B cell (primary cell): ENCODE results near the gene RASL11A. TPM values are rescaled to one million over a fixed set of nuclear protein-coding genes. Genes with fewer than 3 reads are reported as not detected.

Source experiments
- ATAC-seq: fragments of 200-7000 bp; cut with Tn5 transposase; one replicate; pipeline ENCODE4 v1.10.0; 2021; ENCODE audit warnings: low read depth, mild to moderate bottlenecking, moderate number of reproducible peaks, moderate library complexity
- CTCF ChIA-PET: fragments of 350-600 bp; sonication (Branson Sonifier 250); formaldehyde crosslinking; loops from one replicate; lab custom pipeline; 2021; ENCODE audit warnings: antibody characterized with exemption, inconsistent platforms; lab: Charles Lee
- POLR2A ChIA-PET: fragments of 350-600 bp; sonication (Branson Sonifier 250); formaldehyde crosslinking; loops from one replicate; lab custom pipeline; 2021; ENCODE audit warnings: antibody characterized with exemption; lab: Charles Lee
- DNase-seq: peaks from one replicate; pipeline ENCODE4 v3.0.0; 2013
- H2AFZ ChIP-seq: 2 replicates; pipeline ENCODE4 v1.6.1; 2012; ENCODE audit warnings: mild to moderate bottlenecking, low read depth, low read length; ENCODE audit not compliant: insufficient read depth, poor library complexity, severe bottlenecking
- H3K27ac ChIP-seq, 2 donors: 1 replicate in 1 of 2; 2 replicates in 1 of 2; pipeline ENCODE4 v1.5.1; 2012 to 2013; ENCODE audit warnings: low read length in 2 of 2, mild to moderate bottlenecking in 2 of 2, moderate library complexity in 1 of 2
- H3K27me3 ChIP-seq, 4 experiments: fragments of 200-600 bp in 1 of 4; sonication (generic) in 1 of 4; replicated peaks in 1 of 4; 1 replicate in 2 of 4; 2 replicates in 2 of 4; pipeline versions ENCODE4 v1.6.1 to v1.7.0; 2013 to 2016; ENCODE audit warnings: low read length in 3 of 4, mild to moderate bottlenecking in 2 of 4, mixed read lengths in 1 of 4, moderate library complexity in 1 of 4; ENCODE audit not compliant: insufficient read depth in 4 of 4, control insufficient read depth in 3 of 4; ENCODE audit errors: control extremely low read depth in 1 of 4
- H3K36me3 ChIP-seq, 2 experiments: replicated peaks in 1 of 2; 1 replicate in 1 of 2; 2 replicates in 1 of 2; pipeline versions ENCODE4 v1.6.1 to v1.7.1; 2013; ENCODE audit warnings: low read length in 1 of 2; ENCODE audit not compliant: insufficient read depth in 2 of 2, control insufficient read depth in 1 of 2; ENCODE audit errors: control extremely low read depth in 1 of 2, extremely low read depth in 1 of 2
- H3K4me1 ChIP-seq, 2 donors: fragments of 200-600 bp in 1 of 2; sonication (generic) in 1 of 2; 1 replicate in 1 of 2; 2 replicates in 1 of 2; pipeline versions ENCODE4 v1.5.1 to v1.6.1; 2013 to 2017; ENCODE audit warnings: low read length in 2 of 2; ENCODE audit not compliant: control insufficient read depth in 2 of 2, insufficient read depth in 2 of 2
- H3K4me2 ChIP-seq: replicated peaks from 2 replicates; pipeline ENCODE3; 2012; ENCODE audit warnings: mild to moderate bottlenecking, low read depth, low read length; ENCODE audit not compliant: poor library complexity, severe bottlenecking
- H3K4me3 ChIP-seq, 5 experiments: fragments of 200-600 bp in 1 of 5; sonication (generic) in 1 of 5; 1 replicate in 3 of 5; 2 replicates in 2 of 5; pipeline versions ENCODE4 v1.5.1 to v1.7.0; 2011 to 2016; ENCODE audit warnings: low read length in 4 of 5, mild to moderate bottlenecking in 4 of 5, low read depth in 2 of 5, control low read depth in 1 of 5, moderate library complexity in 1 of 5; ENCODE audit not compliant: insufficient read depth in 1 of 5; ENCODE audit errors: control extremely low read depth in 1 of 5, extremely low read depth in 1 of 5
- H3K79me2 ChIP-seq: fragments of 200-600 bp; sonication (generic); one replicate; pipeline ENCODE4 v1.6.0; 2016; ENCODE audit warnings: low read length; ENCODE audit not compliant: control insufficient read depth, insufficient read depth
- H3K9ac ChIP-seq: fragments of 200-600 bp; sonication (generic); 2 replicates; pipeline ENCODE4 v1.6.1; 2017; ENCODE audit warnings: mild to moderate bottlenecking, low read length, moderate library complexity
- H3K9me3 ChIP-seq, 3 donors: one replicate each; pipeline versions ENCODE4 v1.6.1 to v1.7.1; 2013; ENCODE audit warnings: low read length in 2 of 3; ENCODE audit not compliant: control insufficient read depth in 2 of 3, insufficient read depth in 1 of 3; ENCODE audit errors: control extremely low read depth in 1 of 3
- H4K20me1 ChIP-seq: 2 replicates; pipeline ENCODE4 v1.6.0; 2012; ENCODE audit warnings: mild to moderate bottlenecking, low read length; ENCODE audit not compliant: insufficient read depth, control insufficient read depth, poor library complexity, severe bottlenecking
- H3K27ac Mint-ChIP-seq: one replicate; pipeline ENCODE4 v1.8.0; 2021; ENCODE audit warnings: mixed read lengths
- H3K27me3 Mint-ChIP-seq: one replicate; pipeline ENCODE4 v1.8.0; 2021; ENCODE audit warnings: mixed read lengths
- H3K4me1 Mint-ChIP-seq: one replicate; pipeline ENCODE4 v1.8.0; 2021; ENCODE audit warnings: mixed read lengths
- H3K4me3 Mint-ChIP-seq: one replicate; pipeline ENCODE4 v1.8.0; 2021; ENCODE audit warnings: mixed read lengths
- H3K9me3 Mint-ChIP-seq: one replicate; pipeline ENCODE4 v1.8.0; 2022; ENCODE audit warnings: mixed read lengths; ENCODE audit not compliant: insufficient read depth
- CTCF ChIP-seq: fragments of 200-600 bp; IDR thresholded peaks from one replicate; pipeline ENCODE4 v1.8.0; 2022; ENCODE audit warnings: antibody characterized with exemption, mild to moderate bottlenecking
- EZH2 ChIP-seq: IDR thresholded peaks from 2 replicates; pipeline ENCODE4 v1.6.1; 2012; ENCODE audit warnings: borderline replicate concordance, low read depth, mild to moderate bottlenecking, moderate library complexity, low read length; ENCODE audit not compliant: insufficient read depth, poor library complexity, severe bottlenecking
- WGBS: methylation state at CpG from one replicate; pipeline ENCODE4 v1.1.5; 2013; ENCODE audit warnings: missing lambda C conversion rate; ENCODE audit not compliant: insufficient coverage; 5-methylcytosine and 5-hydroxymethylcytosine counted together
- intact Hi-C: fragments of 100-400 bp; cut with micrococcal nuclease; formaldehyde crosslinking; loops from one replicate; pipeline ENCODE4 v1.10.0; 2022
- polyA plus RNA-seq: library from polyadenylated mRNA; depleted of rRNA; stranded (reverse); fragments of >200 nt; gene quantifications from 2 replicates; pipeline ENCODE4 v1.2.3, GENCODE V29; 2012
- total RNA-seq, 2 donors: library from RNA; stranded (reverse); fragments of 120-200 nt in 1 of 2; gene quantifications; 1 replicate in 1 of 2; 2 replicates in 1 of 2; pipeline versions ENCODE4 v1.2.3 to v1.2.4, GENCODE V29; 2013 to 2022

RASL11A gene
- total and polyA plus RNA-seq, 2 donors (not counting 1 experiment from before 2014, with no cell fraction given) = 0.89 to 4.8 TPM

GRCh38 chr13:27229642-27230041 lies 41.0 kb upstream of the RASL11A start:
- POLR2A ChIA-PET = interaction anchor here (0.7 kb wide), 1 partner anchor 21 kb away, joined by 3 read pairs; the partner anchor contains the start of gene RPL21
- H3K4me1 Mint-ChIP-seq = peaks cover 34% of the 10 kb centered on the region

DNA sequence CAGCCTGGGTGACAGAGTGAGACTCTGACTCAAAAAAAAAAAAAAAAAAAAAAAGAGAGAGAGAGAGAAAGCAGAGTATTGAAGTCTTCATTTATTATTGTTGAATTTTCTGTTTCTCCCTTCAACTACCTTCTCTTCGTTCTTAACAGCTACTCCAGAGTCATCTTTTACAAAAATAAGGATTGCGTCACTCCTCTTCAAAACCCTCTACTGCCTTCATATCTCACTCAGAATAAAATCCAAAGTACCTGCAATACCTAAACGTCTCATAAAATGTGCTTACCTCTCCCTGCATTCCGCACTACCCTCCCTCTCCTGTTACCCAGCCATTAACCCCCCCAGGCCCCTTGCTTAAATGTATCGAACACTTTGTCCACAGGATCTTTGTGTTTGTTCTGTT lies 36.7 kb upstream of the RASL11A start:
- TF ChIP-seq CTCF (no peak), EZH2 (no peak)
- Histone ChIP-seq H3K27ac (no peak overlapping the region), H3K9ac (no peak overlapping the region), H3K79me2 (no peaks in the 10 kb centered on the region), H3K4me1 (peaks cover 5 to 6% of the 10 kb centered on the region in 2 donors), H3K9me3 (peaks cover 1 to 14% (median 8%) of the 10 kb centered on the region in 3 donors), H2AFZ (no peak overlapping the region), H4K20me1 (no peaks in the 10 kb centered on the region), H3K4me3 (no peak overlapping the region), H3K36me3 (no peaks in the 10 kb centered on the region), H3K4me2 (no peak overlapping the region), H3K27me3 (no peaks in the 10 kb centered on the region)
- ATAC-seq (no peak), DNase-seq (no peak)
- ChIA-PET POLR2A (no interaction called here), CTCF (interaction anchor here (0.7 kb wide), 1 partner anchor 738 kb away, joined by 3 read pairs; no protein-coding TSS in a partner anchor)
- WGBS = 100% methylated on average over 3 of the region's 5 CpGs
- intact Hi-C loops = no loop called here
- Mint-ChIP-seq H3K4me1 (peaks cover 4% of the 10 kb centered on the region), H3K9me3 (peaks cover 3% of the 10 kb centered on the region), H3K27ac (no peak overlapping the region), H3K4me3 (no peak overlapping the region), H3K27me3 (no peaks in the 10 kb centered on the region)

More at GRCh38 chr13:27229642-27230041, 41.0 kb upstream of the RASL11A start:
- Histone ChIP-seq H4K20me1 (no peaks in the 10 kb centered on the region), H3K4me1 (peaks cover 31 to 36% of the 10 kb centered on the region in 2 donors), H3K27me3 (no peaks in the 10 kb centered on the region), H3K36me3 (no peaks in the 10 kb centered on the region), H3K79me2 (no peaks in the 10 kb centered on the region), H3K27ac (no peak overlapping the region), H3K4me3 (no peak overlapping the region), H2AFZ (no peak overlapping the region), H3K9ac (no peak overlapping the region), H3K4me2 (no peak overlapping the region), H3K9me3 (peaks cover 1 to 21% (median 8%) of the 10 kb centered on the region in 3 donors)
- no peak overlapping the region for H3K27ac Mint-ChIP-seq
- peak overlapping the region; percentile 7 for H3K4me3 Mint-ChIP-seq
- TF ChIP-seq CTCF (no peak), EZH2 (no peak)
- 90% methylated on average over 1 of the region's 3 CpGs for WGBS
- intact Hi-C loops = no loop called here
- H3K27me3 Mint-ChIP-seq = peaks cover 3% of the 10 kb centered on the region
- DNase-seq (no peak), ATAC-seq (no peak)
- peaks cover 7% of the 10 kb centered on the region for H3K9me3 Mint-ChIP-seq
- CTCF ChIA-PET = no interaction called here
